Ovary (tissue), 9 donors: ENCODE measurements around the gene REEP1. TPM values are rescaled to one million over a fixed set of nuclear protein-coding genes. Genes with fewer than 3 reads are reported as not detected.
"Not testable (repeated sequence)": the region's sequence is repeated elsewhere in the genome, so short reads cannot be mapped to it uniquely, and the experiment has no call there.

Source experiments
- DNase-seq, 5 donors: peaks; one replicate each; pipeline ENCODE4 v3.0.0-alpha.2; 2019 to 2020
- H3K27ac ChIP-seq, 2 donors: fragments of 200-600 bp; one replicate each; pipeline versions ENCODE4 v1.5.1 to v1.8.0; 2019 to 2022
- H3K27me3 ChIP-seq: fragments of 200-600 bp; one replicate; pipeline ENCODE4 v1.8.0; 2022
- H3K36me3 ChIP-seq: fragments of 200-600 bp; sonication (generic); one replicate; pipeline ENCODE4 v1.5.1; 2019
- H3K4me1 ChIP-seq: one replicate; pipeline ENCODE4 v1.8.1; 2013; ENCODE audit warnings: mild to moderate bottlenecking, moderate library complexity; ENCODE audit not compliant: insufficient read depth
- H3K4me3 ChIP-seq: fragments of 200-600 bp; sonication (generic); one replicate; pipeline ENCODE4 v1.5.1; 2017
- H3K9me3 ChIP-seq, 2 donors: fragments of 200-600 bp in 1 of 2; sonication (generic) in 1 of 2; one replicate each; pipeline versions ENCODE4 v1.5.1 to v1.8.1; 2013 to 2019; ENCODE audit warnings: mild to moderate bottlenecking in 1 of 2, moderate library complexity in 1 of 2
- CTCF ChIP-seq, 3 donors: fragments of 450-650 bp in 2 of 3; fragments of 200-600 bp in 1 of 3; IDR thresholded peaks; one replicate each; pipeline versions ENCODE4 v1.5.1 to v1.8.0; 2016 to 2022; ENCODE audit warnings: antibody characterized with exemption in 3 of 3, mild to moderate bottlenecking in 1 of 3
- EP300 ChIP-seq: sonication (generic); formaldehyde crosslinking; IDR thresholded peaks from one replicate; pipeline ENCODE4 v1.6.1; 2017; ENCODE audit warnings: antibody characterized with exemption
- POLR2A ChIP-seq: fragments of 450-650 bp; IDR thresholded peaks from one replicate; pipeline ENCODE4 v1.6.1; 2017; ENCODE audit warnings: antibody characterized with exemption, mild to moderate bottlenecking, moderate library complexity
- WGBS, 3 donors: extraction: QIAGEN DNeasy Blood & Tissue Kit in 1 of 3; methylation state at CpG; one replicate each; pipeline versions ENCODE4 v1.1.5 to v1.1.7; 2013 to 2017; 5-methylcytosine and 5-hydroxymethylcytosine counted together
- intact Hi-C, 4 donors: fragments of 100-400 bp; cut with DNase I; formaldehyde crosslinking; loops; one replicate each; pipeline versions ENCODE4 v1.11.0 to v1.15.1; 2022 to 2023
- polyA plus RNA-seq, 2 donors: library from polyadenylated mRNA; stranded (reverse); fragments of 200-250 nt in 1 of 2; fragments of 350-450 nt in 1 of 2; fragmentation: Illumina TruSeq in 1 of 2; extraction: RNeasy Lipid Tissue Mini Kit (QIAGEN cat#74804) in 1 of 2; gene quantifications; one replicate each; pipeline ENCODE4 v1.2.3, GENCODE V29; 2013 to 2014
- total RNA-seq, 7 donors: library from RNA; depleted of rRNA in 2 of 7; stranded (reverse); fragments of >200 nt in 2 of 7; fragmentation: NEBNext Ultra II Directional in 3 of 7; extraction: Animal tissue kit (Norgen Biotek cat#: 25700) in 3 of 7; gene quantifications; one replicate each; pipeline versions ENCODE4 v1.1.0 to v1.2.4, GENCODE V29; 2016 to 2023
- donor health status: DM: no; HTN: no; CAD: no; lungs with moderate emphysema.
- donor health status: DM: no; HTN: no; CAD: no.
- donor health status: Bipolar disorder and iron deficiency.
- donor health status: DM: yes; HTN: yes; CAD: no.
- donor health status: DM: no; HTN: no; CAD: no.
- donor health status: DM: yes; HTN: yes; CAD: no.

Gene REEP1
- total and polyA plus RNA-seq, 9 donors = 0.58 to 35.7 (median 2.0) TPM

DNA sequence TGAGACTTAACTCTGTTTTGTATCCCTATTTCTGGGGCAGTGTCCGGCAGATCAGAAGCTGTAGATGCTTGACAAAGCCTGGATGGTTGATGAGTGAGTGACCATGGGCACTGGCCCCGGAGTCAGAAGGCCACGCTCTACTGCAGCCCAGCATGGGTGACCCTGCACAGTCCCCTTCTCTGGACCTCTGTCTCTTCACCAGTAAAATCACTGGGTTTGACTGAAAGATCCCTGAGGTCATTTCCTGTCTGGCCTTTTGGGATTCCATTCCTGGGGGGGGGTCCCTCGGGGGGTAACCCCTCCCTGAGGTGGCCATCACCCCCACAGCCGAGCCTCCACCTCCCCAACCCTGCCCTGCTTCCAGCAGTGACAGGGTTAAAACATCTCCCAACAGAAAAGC lies 106.5 kb downstream of the REEP1 start:
- H3K4me3 ChIP-seq = no peak overlapping the region
- H3K27ac ChIP-seq = no peak overlapping the region
- no peaks in the 10 kb centered on the region for H3K36me3 ChIP-seq
- no peaks in the 10 kb centered on the region for H3K9me3 ChIP-seq
- no peaks in the 10 kb centered on the region for H3K4me1 ChIP-seq
- H3K27me3 ChIP-seq = no peaks in the 10 kb centered on the region
- WGBS, 3 donors = 80 to 89% (median 80%) methylated on average over 5 of the region's 5 CpGs
- intact Hi-C loops = no loop called here
- TF ChIP-seq CTCF (IDR thresholded peaks at IDR 0.05) (no peak), EP300 (no peak), POLR2A (no peak)
- DNase-seq = no peak

- Histone ChIP-seq H3K4me3 (no peak overlapping the region), H3K27ac (no peak overlapping the region), H3K4me1 (no peaks in the 10 kb centered on the region), H3K36me3 (no peaks in the 10 kb centered on the region), H3K27me3 (no peaks in the 10 kb centered on the region), H3K9me3 (no peaks in the 10 kb centered on the region)
- no peak for DNase-seq
- intact Hi-C loops = loop anchor here in 1 of 4 donors (10.0 kb wide), 1 partner anchor 136 kb away; no protein-coding TSS in a partner anchor
- no peak for TF ChIP-seq POLR2A
- TF ChIP-seq CTCF (IDR thresholded peaks at IDR 0.05) = no peak
- TF ChIP-seq EP300 = no peak
- 71 to 83% (median 76%) methylated on average over 4 of the region's 4 CpGs for WGBS, 3 donors
These were observed 108.2 kb downstream of the REEP1 start for GRCh38 chr2:86229221-86229620.

GRCh38 chr2:86228574-86228973 lies 108.9 kb downstream of the REEP1 start:
- not testable (repeated sequence) for H3K4me3 ChIP-seq, H3K4me1 ChIP-seq, H3K9me3 ChIP-seq, H3K27ac ChIP-seq, H3K36me3 ChIP-seq, H3K27me3 ChIP-seq, DNase-seq
- intact Hi-C loops = loop anchor here in 1 of 4 donors (10.0 kb wide), 1 partner anchor 136 kb away; no protein-coding TSS in a partner anchor
- 96 to 98% (median 97%) methylated on average over 8 of the region's 8 CpGs for WGBS, 3 donors

- Histone ChIP-seq H3K4me3 (no peak overlapping the region), H3K9me3 (no peaks in the 10 kb centered on the region), H3K27me3 (no peaks in the 10 kb centered on the region), H3K4me1 (peaks cover 6% of the 10 kb centered on the region), H3K27ac (no peak overlapping the region), H3K36me3 (no peaks in the 10 kb centered on the region)
- TF ChIP-seq POLR2A = no peak
- no peak for TF ChIP-seq CTCF (IDR thresholded peaks at IDR 0.05)
- TF ChIP-seq EP300 = no peak
- DNase-seq = no peak
- 81 to 89% (median 85%) methylated on average over 2 of the region's 2 CpGs for WGBS, 3 donors
- intact Hi-C loops = loop anchor here in 1 of 4 donors (10.0 kb wide), 1 partner anchor 137 kb away; no protein-coding TSS in a partner anchor
These were observed 109.7 kb downstream of the REEP1 start for GRCh38 chr2:86227685-86228084.

GRCh38 chr2:86226636-86227520 lies 110.5 kb downstream of the REEP1 start:
- no peaks in the 10 kb centered on the region for H3K27me3 ChIP-seq
- H3K27ac ChIP-seq = no peak overlapping the region
- H3K9me3 ChIP-seq = no peaks in the 10 kb centered on the region
- peaks cover 7% of the 10 kb centered on the region for H3K4me1 ChIP-seq
- no peaks in the 10 kb centered on the region for H3K36me3 ChIP-seq
- H3K4me3 ChIP-seq = no peak overlapping the region
- DNase-seq = no peak
- intact Hi-C loops = loop anchor here in 1 of 4 donors (10.0 kb wide), 1 partner anchor 138 kb away; no protein-coding TSS in a partner anchor
- WGBS, 3 donors = 88 to 93% (median 92%) methylated on average over 9 of the region's 9 CpGs
- TF ChIP-seq EP300 = no peak
- TF ChIP-seq CTCF (IDR thresholded peaks at IDR 0.05) = no peak
- no peak for TF ChIP-seq POLR2A
